Glutamatergic neuron (in vitro differentiated cells): ENCODE results near the gene CLEC18A. TPM values are rescaled to one million over a fixed set of nuclear protein-coding genes. Genes with fewer than 3 reads are reported as not detected.
A peak's percentile ranks its signal among the peaks of the same experiment; 100 is the strongest.
"Not testable (repeated sequence)": the region's sequence is repeated elsewhere in the genome, so short reads cannot be mapped to it uniquely, and the experiment has no call there.

ENCODE experiments used
- DNase-seq: peaks from one replicate; pipeline ENCODE4 v3.0.0; 2022
- H3K27ac Mint-ChIP-seq: one replicate; pipeline ENCODE4 v1.8.0; 2020; ENCODE audit warnings: mild to moderate bottlenecking, mixed read lengths, inconsistent platforms; ENCODE audit not compliant: unreplicated experiment
- H3K27me3 Mint-ChIP-seq: one replicate; pipeline ENCODE4 v1.8.0; 2020; ENCODE audit warnings: mild to moderate bottlenecking, moderate library complexity, mixed read lengths, inconsistent platforms; ENCODE audit not compliant: unreplicated experiment
- H3K36me3 Mint-ChIP-seq: one replicate; pipeline ENCODE4 v1.8.0; 2020; ENCODE audit warnings: mild to moderate bottlenecking, mixed read lengths, inconsistent platforms; ENCODE audit not compliant: unreplicated experiment
- H3K4me1 Mint-ChIP-seq: one replicate; pipeline ENCODE4 v1.8.0; 2020; ENCODE audit warnings: mild to moderate bottlenecking, low read depth, mixed read lengths, inconsistent platforms; ENCODE audit not compliant: unreplicated experiment
- H3K4me3 Mint-ChIP-seq: one replicate; pipeline ENCODE4 v1.8.0; 2020; ENCODE audit warnings: mild to moderate bottlenecking, mixed read lengths, inconsistent platforms; ENCODE audit not compliant: unreplicated experiment
- H3K9me3 Mint-ChIP-seq: one replicate; pipeline ENCODE4 v1.8.0; 2020; ENCODE audit warnings: mild to moderate bottlenecking, moderate library complexity, mixed read lengths, inconsistent platforms; ENCODE audit not compliant: unreplicated experiment
- total RNA-seq: library from RNA; stranded (reverse); fragmentation: NEBNext Ultra II Directional; extraction: Animal tissue kit (Norgen Biotek cat#: 25700); gene quantifications from one replicate; pipeline ENCODE4 v1.2.1, GENCODE V29; 2021; ENCODE audit not compliant: unreplicated experiment

The CLEC18A gene
- total RNA-seq, 1 donor from 2014 or later = 2.5 TPM

DNA sequence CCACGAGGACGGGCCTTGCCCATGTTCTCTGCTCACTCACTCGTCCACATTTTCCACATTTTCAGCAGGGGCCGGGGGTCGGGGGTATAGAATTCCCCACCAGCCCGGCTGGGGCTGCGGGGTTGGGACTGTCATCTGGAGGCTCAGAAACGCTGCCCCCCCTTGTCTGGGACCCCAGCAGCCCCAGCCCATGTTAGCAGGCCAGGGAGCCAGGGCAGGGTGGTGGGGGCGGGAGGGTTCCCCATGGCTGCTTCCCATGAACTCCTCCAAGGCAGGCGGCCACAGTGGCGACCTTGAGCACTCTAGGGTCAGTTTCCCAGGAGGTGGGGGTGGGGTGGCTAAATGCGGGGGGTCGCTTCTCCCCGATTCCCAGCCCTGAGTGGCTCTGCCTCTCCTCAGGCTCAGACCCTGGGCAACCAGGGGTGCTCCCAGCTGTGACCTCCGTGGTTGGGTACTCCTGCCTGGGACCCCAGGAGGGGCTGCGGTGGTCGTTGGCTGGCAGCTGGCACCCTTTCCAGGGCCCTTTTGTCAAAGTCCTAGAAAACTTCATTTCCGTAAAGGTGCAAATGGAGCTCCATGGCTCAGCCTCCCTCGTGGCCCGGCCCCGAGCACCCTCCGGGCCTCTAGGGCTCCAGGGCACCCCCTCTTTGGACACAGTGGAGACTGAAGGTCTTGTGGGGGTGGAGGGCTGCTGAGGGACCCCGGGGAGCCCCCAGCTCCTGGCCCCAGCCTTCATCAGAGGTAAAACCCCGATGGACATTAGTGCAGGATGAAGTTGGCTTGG, 1.6 kb downstream of the CLEC18A start:
- H3K4me3 Mint-ChIP-seq, H3K9me3 Mint-ChIP-seq, H3K27me3 Mint-ChIP-seq, H3K36me3 Mint-ChIP-seq, DNase-seq, H3K4me1 Mint-ChIP-seq, H3K27ac Mint-ChIP-seq: not testable (repeated sequence)

GRCh38 chr16:69954241-69954640, 3.1 kb downstream of the CLEC18A start:
- not testable (repeated sequence) for H3K27me3 Mint-ChIP-seq, H3K9me3 Mint-ChIP-seq, H3K36me3 Mint-ChIP-seq, H3K27ac Mint-ChIP-seq, DNase-seq, H3K4me1 Mint-ChIP-seq, H3K4me3 Mint-ChIP-seq

DNA sequence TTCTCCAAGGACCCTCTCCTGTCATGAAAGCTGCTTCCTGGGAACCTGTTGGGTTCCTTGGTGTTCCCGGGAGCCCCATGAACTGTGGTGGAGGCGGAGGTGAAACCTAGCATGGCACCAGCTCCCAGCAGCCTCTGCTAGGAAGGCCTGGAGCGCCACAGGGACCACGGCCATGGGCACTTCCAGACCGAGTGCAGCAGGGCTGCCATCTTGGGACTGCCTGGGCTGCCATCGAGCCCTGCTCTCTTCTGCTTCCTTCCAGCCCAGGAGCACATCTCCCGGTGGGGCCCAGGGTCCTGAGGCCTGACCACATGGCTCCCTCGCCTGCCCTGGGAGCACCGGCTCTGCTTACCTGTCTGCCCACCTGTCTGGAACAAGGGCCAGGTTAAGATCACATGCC, 12.2 kb downstream of the CLEC18A start:
- H3K4me1 Mint-ChIP-seq, H3K36me3 Mint-ChIP-seq, H3K27ac Mint-ChIP-seq, H3K9me3 Mint-ChIP-seq, H3K27me3 Mint-ChIP-seq, H3K4me3 Mint-ChIP-seq, DNase-seq: not testable (repeated sequence)

- not testable (repeated sequence) for H3K4me3 Mint-ChIP-seq, H3K27me3 Mint-ChIP-seq, H3K36me3 Mint-ChIP-seq, H3K27ac Mint-ChIP-seq, H3K9me3 Mint-ChIP-seq, H3K4me1 Mint-ChIP-seq
- peak; percentile 24 for DNase-seq
These were observed 14.0 kb downstream of the CLEC18A start for GRCh38 chr16:69964960-69965660.

- not testable (repeated sequence) for H3K4me1 Mint-ChIP-seq, H3K36me3 Mint-ChIP-seq, H3K27ac Mint-ChIP-seq, DNase-seq, H3K4me3 Mint-ChIP-seq, H3K27me3 Mint-ChIP-seq, H3K9me3 Mint-ChIP-seq
These were observed 14.5 kb downstream of the CLEC18A start for GRCh38 chr16:69965661-69966054.

DNA sequence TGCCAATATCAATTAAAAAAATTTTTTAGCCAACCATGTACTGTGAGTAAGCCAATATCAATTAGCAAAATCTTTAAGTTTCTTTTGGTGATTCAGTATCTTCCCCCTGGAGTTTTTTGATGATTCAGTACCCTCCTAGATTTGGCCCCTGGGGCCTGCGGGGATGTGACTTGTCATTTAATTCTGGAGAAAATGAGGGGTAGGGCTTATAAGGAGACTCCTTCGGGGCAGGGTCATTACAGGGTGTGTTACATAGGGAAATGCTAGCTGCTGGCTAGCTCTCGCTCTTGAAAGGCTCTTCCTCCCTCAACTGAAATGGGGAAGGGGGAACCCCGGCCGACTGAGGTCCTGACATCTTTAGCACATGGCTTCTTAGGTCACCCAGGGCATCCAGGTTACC, 16.6 kb downstream of the CLEC18A start:
- not testable (repeated sequence) for H3K4me1 Mint-ChIP-seq, DNase-seq, H3K27me3 Mint-ChIP-seq, H3K4me3 Mint-ChIP-seq, H3K27ac Mint-ChIP-seq, H3K9me3 Mint-ChIP-seq, H3K36me3 Mint-ChIP-seq

DNA sequence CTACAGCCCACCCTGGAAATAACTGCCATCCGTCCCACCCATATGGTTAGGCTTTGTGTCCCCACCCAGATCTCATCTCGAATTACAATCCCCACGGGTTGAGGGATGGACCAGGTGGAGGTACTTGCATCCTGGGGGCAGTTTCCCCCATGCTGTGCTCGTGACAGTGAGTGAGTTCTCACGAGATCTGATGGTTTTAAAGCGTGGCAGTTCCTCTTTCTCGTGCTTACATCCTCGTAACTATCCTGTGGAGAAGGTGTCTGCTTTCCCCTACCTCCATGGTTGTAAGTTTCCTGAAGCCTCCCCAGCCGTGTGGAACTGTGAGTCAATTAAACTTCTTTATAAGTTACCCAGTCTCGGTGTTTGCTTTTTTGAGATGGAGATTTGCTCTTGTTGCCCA, 17.0 kb downstream of the CLEC18A start:
- not testable (repeated sequence) for H3K4me3 Mint-ChIP-seq, H3K9me3 Mint-ChIP-seq, H3K27ac Mint-ChIP-seq, DNase-seq, H3K36me3 Mint-ChIP-seq, H3K4me1 Mint-ChIP-seq, H3K27me3 Mint-ChIP-seq

DNA sequence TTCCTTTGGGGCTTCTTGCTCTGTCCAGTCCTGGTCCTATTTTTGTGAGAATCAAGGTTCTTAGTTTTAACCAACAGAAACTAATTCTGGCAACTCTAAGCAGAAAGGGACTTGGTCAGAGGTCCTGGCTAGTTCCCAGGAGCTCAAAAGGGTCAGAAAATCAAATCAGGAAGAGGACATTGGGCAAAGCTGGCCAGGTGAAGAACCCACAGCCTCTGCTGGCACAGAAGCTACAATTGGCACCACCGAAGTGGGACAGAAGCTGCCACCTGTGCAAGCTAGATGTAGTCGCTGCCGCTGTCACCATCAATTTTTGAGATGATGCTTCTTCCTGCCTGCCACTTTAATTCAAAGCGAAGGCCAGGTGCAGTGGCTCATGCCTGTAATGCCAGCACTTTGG, 18.5 kb downstream of the CLEC18A start:
- H3K4me3 Mint-ChIP-seq, H3K27me3 Mint-ChIP-seq, H3K27ac Mint-ChIP-seq, H3K4me1 Mint-ChIP-seq, DNase-seq, H3K36me3 Mint-ChIP-seq, H3K9me3 Mint-ChIP-seq: not testable (repeated sequence)

DNA sequence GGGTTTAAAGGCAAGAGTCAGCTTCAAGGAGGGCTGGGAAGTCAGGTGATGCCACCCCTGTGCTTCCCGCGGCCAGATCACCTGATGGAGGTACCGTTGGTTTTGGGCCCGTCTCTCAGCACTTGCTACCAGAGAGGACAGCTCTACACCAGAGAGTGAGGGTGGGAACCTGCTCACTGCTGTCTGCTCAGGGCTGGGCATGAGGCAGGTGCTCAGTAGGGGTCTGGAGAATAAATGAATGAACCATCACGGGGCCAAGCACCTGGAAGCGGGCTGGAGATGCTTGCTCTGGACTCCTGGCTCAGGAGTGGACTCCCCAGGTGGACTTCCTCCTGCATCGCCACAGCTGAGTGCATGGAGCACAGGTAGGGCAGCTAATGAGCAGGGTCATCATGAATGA, 21.0 kb downstream of the CLEC18A start:
- not testable (repeated sequence) for H3K4me3 Mint-ChIP-seq, H3K27ac Mint-ChIP-seq, H3K4me1 Mint-ChIP-seq, H3K9me3 Mint-ChIP-seq, H3K27me3 Mint-ChIP-seq, DNase-seq, H3K36me3 Mint-ChIP-seq

- H3K27me3 Mint-ChIP-seq, DNase-seq, H3K4me1 Mint-ChIP-seq, H3K4me3 Mint-ChIP-seq, H3K36me3 Mint-ChIP-seq, H3K9me3 Mint-ChIP-seq, H3K27ac Mint-ChIP-seq: not testable (repeated sequence)
These were observed 21.8 kb downstream of the CLEC18A start for GRCh38 chr16:69972935-69973334.

DNA sequence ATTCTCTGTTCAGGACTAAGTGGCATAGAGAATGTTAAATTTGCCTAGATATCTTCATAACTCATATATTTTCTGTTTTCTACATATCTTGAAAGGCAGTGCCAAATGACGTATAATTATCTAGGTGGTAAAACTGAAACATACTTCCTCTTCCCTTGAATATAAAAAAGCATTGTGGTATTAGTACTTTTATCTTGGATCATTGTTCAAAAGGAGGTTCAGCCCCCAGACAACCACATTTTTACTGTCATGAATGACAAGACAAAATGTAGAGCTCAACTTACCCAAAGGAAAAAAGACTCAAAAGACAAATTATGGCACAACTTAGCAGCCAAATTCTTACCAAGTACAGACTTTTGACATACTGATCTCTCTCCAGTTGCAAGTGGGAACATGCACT, 34.1 kb downstream of the CLEC18A start:
- not testable (repeated sequence) for H3K27me3 Mint-ChIP-seq, H3K4me1 Mint-ChIP-seq, H3K9me3 Mint-ChIP-seq, H3K27ac Mint-ChIP-seq, H3K36me3 Mint-ChIP-seq, H3K4me3 Mint-ChIP-seq, DNase-seq

- H3K9me3 Mint-ChIP-seq, H3K4me1 Mint-ChIP-seq, H3K27me3 Mint-ChIP-seq, H3K27ac Mint-ChIP-seq, H3K4me3 Mint-ChIP-seq, DNase-seq, H3K36me3 Mint-ChIP-seq: not testable (repeated sequence)
These were observed 46.8 kb downstream of the CLEC18A start for GRCh38 chr16:69997956-69998355.
